Measurements from ENCODE around the gene TNRC6B. TPM values are rescaled to one million over a fixed set of nuclear protein-coding genes. Genes with fewer than 3 reads are reported as not detected.

TNRC6B gene
- total and polyA plus RNA-seq, 2 experiments from 2014 or later: 46.9 to 87.8 TPM

DNA sequence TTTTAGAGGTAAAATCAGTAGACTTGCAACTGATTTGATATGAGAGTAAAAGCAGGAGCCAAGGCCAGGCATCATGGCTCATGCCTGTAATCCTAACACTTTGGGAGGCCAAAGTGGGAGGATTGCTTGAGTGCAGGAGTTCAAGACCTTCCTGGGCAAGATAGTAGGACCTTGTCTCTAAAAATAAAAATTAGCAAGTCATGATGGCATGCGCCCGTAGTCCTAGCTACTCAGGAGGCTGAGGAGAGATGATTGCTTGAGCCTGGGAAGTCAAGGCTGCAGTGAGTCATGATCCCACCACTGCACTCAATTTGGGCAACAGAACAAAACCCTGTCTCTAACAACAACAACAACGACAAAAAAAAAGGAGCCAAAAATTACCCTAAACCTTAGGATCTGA lies 206.2 kb downstream of the TNRC6B start:
- TF ChIP-seq NANOG (IDR thresholded peaks at IDR 0.05; ENCODE audit: borderline replicate concordance) (no peak), ZNF114 (CRISPR knock-in tag; IDR thresholded peaks at IDR 0.05) (no peak), EZH2 (IDR thresholded peaks at IDR 0.05; ENCODE audit: low read depth, unreplicated experiment) (no peak), CREB1 (CRISPR knock-in tag; IDR thresholded peaks at IDR 0.05; ENCODE audit: low read depth) (no peak), JUNB (IDR thresholded peaks at IDR 0.05; ENCODE audit: unreplicated experiment) (no peak), EZH2phosphoT487 (IDR thresholded peaks at IDR 0.05; ENCODE audit: unreplicated experiment) (no peak), CTCF (conservative IDR thresholded peaks at IDR 0.05; ENCODE audit: low read depth in 2 of 2) (no peak), REST (IDR thresholded peaks at IDR 0.05; ENCODE audit: unreplicated experiment) (no peak), ZNF331 (CRISPR knock-in tag; IDR thresholded peaks at IDR 0.05; ENCODE audit: low read depth) (no peak), STAT1 (IDR thresholded peaks at IDR 0.05; ENCODE audit: unreplicated experiment) (no peak), POLR2AphosphoS5 (IDR thresholded peaks at IDR 0.05; ENCODE audit: low read depth) (no peak)
- TF ChIP-seq, protein P1, sequence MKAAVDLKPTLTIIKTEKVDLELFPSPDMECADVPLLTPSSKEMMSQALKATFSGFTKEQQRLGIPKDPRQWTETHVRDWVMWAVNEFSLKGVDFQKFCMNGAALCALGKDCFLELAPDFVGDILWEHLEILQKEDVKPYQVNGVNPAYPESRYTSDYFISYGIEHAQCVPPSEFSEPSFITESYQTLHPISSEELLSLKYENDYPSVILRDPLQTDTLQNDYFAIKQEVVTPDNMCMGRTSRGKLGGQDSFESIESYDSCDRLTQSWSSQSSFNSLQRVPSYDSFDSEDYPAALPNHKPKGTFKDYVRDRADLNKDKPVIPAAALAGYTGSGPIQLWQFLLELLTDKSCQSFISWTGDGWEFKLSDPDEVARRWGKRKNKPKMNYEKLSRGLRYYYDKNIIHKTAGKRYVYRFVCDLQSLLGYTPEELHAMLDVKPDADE (IDR thresholded peaks at IDR 0.05): no peak
- TF ChIP-seq, protein P2, sequence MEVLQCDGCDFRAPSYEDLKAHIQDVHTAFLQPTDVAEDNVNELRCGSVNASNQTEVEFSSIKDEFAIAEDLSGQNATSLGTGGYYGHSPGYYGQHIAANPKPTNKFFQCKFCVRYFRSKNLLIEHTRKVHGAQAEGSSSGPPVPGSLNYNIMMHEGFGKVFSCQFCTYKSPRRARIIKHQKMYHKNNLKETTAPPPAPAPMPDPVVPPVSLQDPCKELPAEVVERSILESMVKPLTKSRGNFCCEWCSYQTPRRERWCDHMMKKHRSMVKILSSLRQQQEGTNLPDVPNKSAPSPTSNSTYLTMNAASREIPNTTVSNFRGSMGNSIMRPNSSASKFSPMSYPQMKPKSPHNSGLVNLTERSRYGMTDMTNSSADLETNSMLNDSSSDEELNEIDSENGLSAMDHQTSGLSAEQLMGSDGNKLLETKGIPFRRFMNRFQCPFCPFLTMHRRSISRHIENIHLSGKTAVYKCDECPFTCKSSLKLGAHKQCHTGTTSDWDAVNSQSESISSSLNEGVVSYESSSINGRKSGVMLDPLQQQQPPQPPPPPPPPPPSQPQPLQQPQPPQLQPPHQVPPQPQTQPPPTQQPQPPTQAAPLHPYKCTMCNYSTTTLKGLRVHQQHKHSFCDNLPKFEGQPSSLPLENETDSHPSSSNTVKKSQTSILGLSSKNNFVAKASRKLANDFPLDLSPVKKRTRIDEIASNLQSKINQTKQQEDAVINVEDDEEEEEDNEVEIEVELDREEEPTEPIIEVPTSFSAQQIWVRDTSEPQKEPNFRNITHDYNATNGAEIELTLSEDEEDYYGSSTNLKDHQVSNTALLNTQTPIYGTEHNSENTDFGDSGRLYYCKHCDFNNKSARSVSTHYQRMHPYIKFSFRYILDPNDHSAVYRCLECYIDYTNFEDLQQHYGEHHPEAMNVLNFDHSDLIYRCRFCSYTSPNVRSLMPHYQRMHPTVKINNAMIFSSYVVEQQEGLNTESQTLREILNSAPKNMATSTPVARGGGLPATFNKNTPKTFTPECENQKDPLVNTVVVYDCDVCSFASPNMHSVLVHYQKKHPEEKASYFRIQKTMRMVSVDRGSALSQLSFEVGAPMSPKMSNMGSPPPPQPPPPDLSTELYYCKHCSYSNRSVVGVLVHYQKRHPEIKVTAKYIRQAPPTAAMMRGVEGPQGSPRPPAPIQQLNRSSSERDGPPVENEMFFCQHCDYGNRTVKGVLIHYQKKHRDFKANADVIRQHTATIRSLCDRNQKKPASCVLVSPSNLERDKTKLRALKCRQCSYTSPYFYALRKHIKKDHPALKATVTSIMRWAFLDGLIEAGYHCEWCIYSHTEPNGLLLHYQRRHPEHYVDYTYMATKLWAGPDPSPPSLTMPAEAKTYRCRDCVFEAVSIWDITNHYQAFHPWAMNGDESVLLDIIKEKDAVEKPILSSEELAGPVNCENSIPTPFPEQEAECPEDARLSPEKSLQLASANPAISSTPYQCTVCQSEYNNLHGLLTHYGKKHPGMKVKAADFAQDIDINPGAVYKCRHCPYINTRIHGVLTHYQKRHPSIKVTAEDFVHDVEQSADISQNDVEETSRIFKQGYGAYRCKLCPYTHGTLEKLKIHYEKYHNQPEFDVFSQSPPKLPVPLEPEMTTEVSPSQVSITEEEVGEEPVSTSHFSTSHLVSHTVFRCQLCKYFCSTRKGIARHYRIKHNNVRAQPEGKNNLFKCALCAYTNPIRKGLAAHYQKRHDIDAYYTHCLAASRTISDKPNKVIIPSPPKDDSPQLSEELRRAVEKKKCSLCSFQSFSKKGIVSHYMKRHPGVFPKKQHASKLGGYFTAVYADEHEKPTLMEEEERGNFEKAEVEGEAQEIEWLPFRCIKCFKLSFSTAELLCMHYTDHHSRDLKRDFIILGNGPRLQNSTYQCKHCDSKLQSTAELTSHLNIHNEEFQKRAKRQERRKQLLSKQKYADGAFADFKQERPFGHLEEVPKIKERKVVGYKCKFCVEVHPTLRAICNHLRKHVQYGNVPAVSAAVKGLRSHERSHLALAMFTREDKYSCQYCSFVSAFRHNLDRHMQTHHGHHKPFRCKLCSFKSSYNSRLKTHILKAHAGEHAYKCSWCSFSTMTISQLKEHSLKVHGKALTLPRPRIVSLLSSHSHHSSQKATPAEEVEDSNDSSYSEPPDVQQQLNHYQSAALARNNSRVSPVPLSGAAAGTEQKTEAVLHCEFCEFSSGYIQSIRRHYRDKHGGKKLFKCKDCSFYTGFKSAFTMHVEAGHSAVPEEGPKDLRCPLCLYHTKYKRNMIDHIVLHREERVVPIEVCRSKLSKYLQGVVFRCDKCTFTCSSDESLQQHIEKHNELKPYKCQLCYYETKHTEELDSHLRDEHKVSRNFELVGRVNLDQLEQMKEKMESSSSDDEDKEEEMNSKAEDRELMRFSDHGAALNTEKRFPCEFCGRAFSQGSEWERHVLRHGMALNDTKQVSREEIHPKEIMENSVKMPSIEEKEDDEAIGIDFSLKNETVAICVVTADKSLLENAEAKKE (CRISPR knock-in tag; IDR thresholded peaks at IDR 0.05): no peak
- Histone ChIP-seq H3F3A (replicated peaks; ENCODE audit: low read depth) (0 out of 2 replicates have a peak, but pooled peaks cover 2% of the 10 kb centered on the region), H4K20me1 (replicated peaks; ENCODE audit: insufficient read depth) (peaks cover 13% of the 10 kb centered on the region), H3K36me3 (ENCODE audit: insufficient read depth) (no peaks in the 10 kb centered on the region), H3K27me3 (ENCODE audit: insufficient read depth) (no peaks in the 10 kb centered on the region), H3K4me1 (ENCODE audit: insufficient read depth) (no peaks in the 10 kb centered on the region), H3K4me2 (no peak overlapping the region), H3K4me3 (no peak overlapping the region), H3K9me2 (ENCODE audit: insufficient read depth) (no peaks in the 10 kb centered on the region), H2AFZ (no peak overlapping the region), H3K27ac (ENCODE audit: low read depth) (no peak overlapping the region), H3K79me2 (replicated peaks; ENCODE audit: insufficient read depth) (peaks cover 18% of the 10 kb centered on the region; the same call in 1 of the 2 replicates)
- DNase-seq (ENCODE audit: low spot score) (no peak), ATAC-seq (no peak)
- Mint-ChIP-seq H3K4me1 (no peaks in the 10 kb centered on the region), H3K36me3 (ENCODE audit: low read depth) (peaks cover 2% of the 10 kb centered on the region; the same call in 2 of the 3 replicates), H3K4me3 (no peak overlapping the region), H3K27ac (no peak overlapping the region), H3K27me3 (ENCODE audit: insufficient read depth, low read depth, poor library complexity) (no peaks in the 10 kb centered on the region), H3K9me3 (no peaks in the 10 kb centered on the region)

Data from GM23338 (cell line).